SK-N-SH (cell line): ENCODE measurements around the gene ENPEP. TPM values are rescaled to one million over a fixed set of nuclear protein-coding genes. Genes with fewer than 3 reads are reported as not detected.

Experiments used
- CTCF ChIA-PET: fragments of 300-600, 350-600 bp; formaldehyde crosslinking; extraction: SDS; loops from one replicate; lab custom pipeline; 2021; lab: Yijun Ruan, JAX
- POLR2A ChIA-PET: fragments of 350-600 bp; sonication (Branson Sonifier 250); formaldehyde crosslinking; extraction: SDS; loops from one replicate; lab custom pipeline; 2020; ENCODE audit warnings: antibody characterized with exemption, inconsistent platforms; lab: Yijun Ruan, JAX
- DNase-seq: peaks from one replicate; pipeline ENCODE4 v3.0.0; 2012
- H2AFZ ChIP-seq: fragments of 200-600 bp; sonication (generic); 2 replicates; pipeline ENCODE4 v1.8.1; 2016; ENCODE audit warnings: antibody characterized with exemption, mild to moderate bottlenecking, low read depth
- H3F3A ChIP-seq: fragments of 200-600 bp; sonication (generic); replicated peaks from 2 replicates; pipeline ENCODE3; 2016; ENCODE audit warnings: antibody characterized with exemption, mild to moderate bottlenecking; ENCODE audit not compliant: insufficient read depth
- H3K27ac ChIP-seq, 2 experiments: fragments of 200-500 bp in 1 of 2; fragments of 200-600 bp in 1 of 2; sonication (Bioruptor generic) in 1 of 2; sonication (generic), shearing (Covaris generic) in 1 of 2; 2 replicates each; pipeline versions ENCODE4 v1.5.1 to v1.6.1; 2014 to 2016; ENCODE audit warnings: low read depth in 2 of 2, inconsistent platforms in 1 of 2, low read length in 1 of 2, mild to moderate bottlenecking in 1 of 2, mixed read lengths in 1 of 2
- H3K27me3 ChIP-seq: fragments of 200-600 bp; sonication (generic), shearing (Covaris generic); 2 replicates; pipeline ENCODE4 v1.6.1; 2016; ENCODE audit warnings: mixed run types; ENCODE audit not compliant: insufficient read depth
- H3K36me3 ChIP-seq, 2 experiments: fragments of 200-500 bp in 1 of 2; fragments of 200-600 bp in 1 of 2; sonication (Bioruptor generic) in 1 of 2; sonication (generic) in 1 of 2; replicated peaks in 1 of 2; 2 replicates each; pipeline versions ENCODE3 to v1.5.1; 2014 to 2016; ENCODE audit warnings: low read length in 1 of 2, mild to moderate bottlenecking in 1 of 2; ENCODE audit not compliant: insufficient read depth in 2 of 2, control insufficient read depth in 1 of 2
- H3K4me1 ChIP-seq, 2 experiments: fragments of 200-500 bp in 1 of 2; fragments of 200-600 bp in 1 of 2; sonication (Bioruptor generic) in 1 of 2; sonication (generic), shearing (Covaris generic) in 1 of 2; 2 replicates each; pipeline versions ENCODE4 v1.5.1 to v1.6.1; 2014 to 2016; ENCODE audit warnings: low read depth in 1 of 2, low read length in 1 of 2, mixed run types in 1 of 2; ENCODE audit not compliant: insufficient read depth in 2 of 2, control insufficient read depth in 1 of 2
- H3K4me2 ChIP-seq: fragments of 200-600 bp; sonication (generic), shearing (Covaris generic); 2 replicates; pipeline ENCODE4 v1.6.1; 2017; ENCODE audit warnings: mixed run types
- H3K4me3 ChIP-seq, 2 experiments: fragments of 200-500 bp in 1 of 2; fragments of 200-600 bp in 1 of 2; sonication (Bioruptor generic) in 1 of 2; sonication (generic), shearing (Covaris generic) in 1 of 2; 2 replicates each; pipeline versions ENCODE4 v1.5.1 to v1.8.1; 2014 to 2016; ENCODE audit warnings: low read depth in 2 of 2, inconsistent platforms in 1 of 2, low read length in 1 of 2, mild to moderate bottlenecking in 1 of 2, mixed read lengths in 1 of 2, moderate library complexity in 1 of 2
- H3K79me2 ChIP-seq: fragments of 200-600 bp; sonication (generic); 2 replicates; pipeline ENCODE4 v1.8.1; 2017; ENCODE audit warnings: mild to moderate bottlenecking; ENCODE audit not compliant: insufficient read depth
- H3K9ac ChIP-seq: fragments of 200-600 bp; sonication (generic); 2 replicates; pipeline ENCODE4 v1.6.1; 2017; ENCODE audit warnings: mixed run types
- H3K9me2 ChIP-seq: fragments of 200-600 bp; sonication (generic); 2 replicates; pipeline ENCODE4 v1.6.1; 2017; ENCODE audit warnings: mixed run types
- H3K9me3 ChIP-seq: fragments of 200-600 bp; sonication (generic); 2 replicates; pipeline ENCODE4 v1.6.1; 2017; ENCODE audit warnings: mixed run types, mild to moderate bottlenecking, moderate library complexity
- H4K20me1 ChIP-seq: fragments of 200-600 bp; sonication (generic); 2 replicates; pipeline ENCODE4 v1.6.1; 2017; ENCODE audit warnings: mild to moderate bottlenecking, mixed run types; ENCODE audit not compliant: insufficient read depth
- CTCF ChIP-seq: fragments of 200-600 bp; sonication (generic); IDR thresholded peaks from 2 replicates; pipeline ENCODE4 v1.6.1; 2017; ENCODE audit warnings: antibody characterized with exemption, mild to moderate bottlenecking, moderate library complexity
- EZH2phosphoT487 ChIP-seq: fragments of 200-600 bp; sonication (generic); IDR thresholded peaks from 2 replicates; pipeline ENCODE4 v1.6.1; 2017; ENCODE audit warnings: low read depth, mixed run types, mild to moderate bottlenecking, antibody characterized with exemption, moderate library complexity, borderline replicate concordance
- FOXJ3 ChIP-seq: sonication (generic); formaldehyde crosslinking; IDR thresholded peaks from 2 replicates; pipeline ENCODE4 v1.5.1; 2020; ENCODE audit warnings: mild to moderate bottlenecking, missing genetic modification reagents
- FOXM1 ChIP-seq: IDR thresholded peaks from 2 replicates; pipeline ENCODE4 v1.4.0; 2012; ENCODE audit warnings: low read depth, mild to moderate bottlenecking
- GATA2 ChIP-seq: sonication (generic); formaldehyde crosslinking; IDR thresholded peaks from 2 replicates; pipeline ENCODE4 v1.5.0; 2020; ENCODE audit warnings: mild to moderate bottlenecking, missing genetic modification reagents
- IRF3 ChIP-seq: fragments of 150-350 bp; IDR thresholded peaks from 2 replicates; pipeline ENCODE4 v1.6.1; 2016; ENCODE audit warnings: mild to moderate bottlenecking, low read depth, low read length
- MAX ChIP-seq: IDR thresholded peaks from 2 replicates; pipeline ENCODE4 v1.4.0; 2012; ENCODE audit warnings: low read depth
- MXI1 ChIP-seq: IDR thresholded peaks from 2 replicates; pipeline ENCODE4 v1.6.1; 2012; ENCODE audit warnings: mild to moderate bottlenecking, low read depth, low read length, improper control_type of control experiment
- PBX3 ChIP-seq: IDR thresholded peaks from 2 replicates; pipeline ENCODE4; 2012
- POLR2AphosphoS5 ChIP-seq: IDR thresholded peaks from 2 replicates; pipeline ENCODE4 v1.6.1; 2012; ENCODE audit warnings: low read depth, low read length
- RAD21 ChIP-seq: IDR thresholded peaks from 2 replicates; pipeline ENCODE4 v1.6.1; 2012; ENCODE audit warnings: mild to moderate bottlenecking, low read length
- RCOR1 ChIP-seq: fragments of 150-350 bp; IDR thresholded peaks from 2 replicates; pipeline ENCODE4 v1.6.1; 2017; ENCODE audit warnings: antibody characterized with exemption, low read length
- RXRA ChIP-seq: IDR thresholded peaks from 2 replicates; pipeline ENCODE4 v1.4.0; 2012; ENCODE audit warnings: low read depth, mild to moderate bottlenecking, borderline replicate concordance
- SIN3A ChIP-seq: IDR thresholded peaks from 2 replicates; pipeline ENCODE4 v1.6.1; 2012; ENCODE audit warnings: low read depth, mild to moderate bottlenecking, low read length, moderate library complexity, borderline replicate concordance
- TEAD4 ChIP-seq: IDR thresholded peaks from 2 replicates; pipeline ENCODE4 v1.4.0; 2012; ENCODE audit warnings: mild to moderate bottlenecking, borderline replicate concordance; ENCODE audit not compliant: insufficient read depth
- USF1 ChIP-seq: IDR thresholded peaks from 2 replicates; pipeline ENCODE4 v1.4.0; 2012; ENCODE audit warnings: low read depth, borderline replicate concordance
- YY1 ChIP-seq: IDR thresholded peaks from 2 replicates; pipeline ENCODE4 v1.4.0; 2012; ENCODE audit warnings: low read depth, mild to moderate bottlenecking
- ZBTB33 ChIP-seq: IDR thresholded peaks from 2 replicates; pipeline ENCODE4 v1.4.0; 2012; ENCODE audit warnings: low read depth, borderline replicate concordance
- WGBS: methylation state at CpG from one replicate; pipeline ENCODE4 v1.1.6; 2017; ENCODE audit warnings: low lambda C conversion rate; 5-methylcytosine and 5-hydroxymethylcytosine counted together
- polyA plus RNA-seq, 3 experiments: library from polyadenylated mRNA; depleted of rRNA; stranded (reverse); fragments of >200 nt; gene quantifications; 2 replicates each; pipeline ENCODE4 v1.2.3, GENCODE V29; 2012

ENPEP gene
- polyA plus RNA-seq, 1 of the 3 experiments (the other 2 are of a cell fraction), result 0.16 TPM

GRCh38 chr4:110460074-110460746, 15.7 kb upstream of the ENPEP start:
- Histone ChIP-seq H3K79me2 (no peaks in the 10 kb centered on the region), H3K27ac (no peak overlapping the region), H4K20me1 (no peaks in the 10 kb centered on the region), H3K9me3 (no peaks in the 10 kb centered on the region), H3K27me3 (no peaks in the 10 kb centered on the region), H3K4me1 (no peaks in the 10 kb centered on the region), H3K9me2 (no peaks in the 10 kb centered on the region), H3F3A (no peaks in the 10 kb centered on the region), H3K36me3 (no peaks in the 10 kb centered on the region), H3K4me2 (no peak overlapping the region), H3K9ac (no peak overlapping the region), H2AFZ (no peak overlapping the region), H3K4me3 (no peak overlapping the region)
- WGBS, result 49% methylated on average over 5 of the region's 5 CpGs
- ChIA-PET POLR2A (no interaction called here), CTCF (interaction anchor here (0.9 kb wide), 1 partner anchor 51 kb away, joined by 3 read pairs; no protein-coding TSS in a partner anchor)
- no peak for DNase-seq
- TF ChIP-seq POLR2AphosphoS5 (no peak), GATA2 (CRISPR knock-in tag) (no peak), YY1 (no peak), EZH2phosphoT487 (no peak), RCOR1 (no peak), FOXJ3 (CRISPR knock-in tag) (no peak)

- Histone ChIP-seq H3K4me3 (no peak overlapping the region), H3K9me3 (no peaks in the 10 kb centered on the region), H3K9ac (no peak overlapping the region), H3K9me2 (no peaks in the 10 kb centered on the region), H3K79me2 (no peaks in the 10 kb centered on the region), H3K36me3 (no peaks in the 10 kb centered on the region), H3K27me3 (no peaks in the 10 kb centered on the region), H3K4me2 (no peak overlapping the region), H3K4me1 (no peaks in the 10 kb centered on the region), H2AFZ (no peak overlapping the region), H3K27ac (no peak overlapping the region), H3F3A (no peaks in the 10 kb centered on the region), H4K20me1 (no peaks in the 10 kb centered on the region)
- POLR2A ChIA-PET, result no interaction called here
- 30% methylated on average over 5 of the region's 5 CpGs for WGBS
- no peak for DNase-seq
- CTCF ChIA-PET, result no interaction called here
- no peak for TF ChIP-seq FOXM1
- TF ChIP-seq RXRA, result no peak
- no peak for TF ChIP-seq TEAD4
- no peak for TF ChIP-seq PBX3
- TF ChIP-seq SIN3A, result no peak
- TF ChIP-seq MAX, result no peak
- no peak for TF ChIP-seq MXI1
- no peak for TF ChIP-seq RCOR1
- no peak for TF ChIP-seq POLR2AphosphoS5
- TF ChIP-seq RAD21, result no peak
- TF ChIP-seq USF1, result no peak
- no peak for TF ChIP-seq ZBTB33
- TF ChIP-seq IRF3, result no peak
- no peak for TF ChIP-seq CTCF
- TF ChIP-seq EZH2phosphoT487, result no peak
Observed at GRCh38 chr4:110467400-110467799, 8.6 kb upstream of the ENPEP start.
